Left lung (tissue), 10 donors: ENCODE data around the gene GOLGA3. TPM values are rescaled to one million over a fixed set of nuclear protein-coding genes. Genes with fewer than 3 reads are reported as not detected.
"Not testable (repeated sequence)": the region's sequence is repeated elsewhere in the genome, so short reads cannot be mapped to it uniquely, and the experiment has no call there.

Experiments used
- ATAC-seq: fragments of 200-7000 bp; cut with Tn5 transposase; one replicate; pipeline ENCODE4 v1.9.1; 2020; ENCODE audit warnings: moderate library complexity
- DNase-seq, 4 donors: peaks; one replicate each; pipeline ENCODE4 v3.0.0-alpha.2; 2013 to 2020
- H3K27ac ChIP-seq, 2 donors: fragments of 200-600 bp; sonication (generic) in 1 of 2; one replicate each; pipeline versions ENCODE4 v1.5.0 to v1.8.0; 2020 to 2021
- H3K27me3 ChIP-seq, 2 donors: fragments of 200-600 bp; sonication (generic) in 1 of 2; one replicate each; pipeline versions ENCODE4 v1.5.0 to v1.8.0; 2020 to 2021
- H3K36me3 ChIP-seq, 2 donors: fragments of 200-600 bp; sonication (generic) in 1 of 2; one replicate each; pipeline versions ENCODE4 v1.5.0 to v1.8.0; 2020 to 2021
- H3K4me1 ChIP-seq, 2 donors: fragments of 200-600 bp; one replicate each; pipeline ENCODE4 v1.8.0; 2021
- H3K4me3 ChIP-seq, 2 donors: fragments of 200-600 bp; sonication (generic) in 1 of 2; one replicate each; pipeline versions ENCODE4 v1.5.0 to v1.8.0; 2020 to 2021; ENCODE audit warnings: mild to moderate bottlenecking in 1 of 2
- H3K9me3 ChIP-seq, 2 donors: fragments of 200-600 bp; sonication (generic) in 1 of 2; one replicate each; pipeline versions ENCODE4 v1.5.0 to v1.8.0; 2020 to 2021
- CTCF ChIP-seq, 2 donors: fragments of 200-600 bp; sonication (generic) in 1 of 2; IDR thresholded peaks; one replicate each; pipeline versions ENCODE4 v1.5.0 to v1.8.0; 2021; ENCODE audit warnings: antibody characterized with exemption in 2 of 2
- intact Hi-C, 2 donors: fragments of 100-400 bp; cut with DNase I; formaldehyde crosslinking; loops; one replicate each; pipeline versions ENCODE4 v1.11.2 to v1.14.2; 2022
- polyA plus RNA-seq, 6 donors: library from polyadenylated mRNA; unstranded; fragments of 120-200 nt; gene quantifications; one replicate each; pipeline ENCODE4 v1.2.1, GENCODE V29; 2013; ENCODE audit not compliant: insufficient read length in 6 of 6
- total RNA-seq, 2 donors: library from RNA; stranded (reverse); fragmentation: NEBNext Ultra II Directional; extraction: Animal tissue kit (Norgen Biotek cat#: 25700); gene quantifications; one replicate each; pipeline ENCODE4 v1.2.1, GENCODE V29; 2021
- donor health status: DM: no; HTN: yes; CAD: no.
- donor health status: DM: no; HTN: no; CAD: no.

The GOLGA3 gene
- total and polyA plus RNA-seq, 8 donors = 40.6 to 82.6 (median 45.0) TPM

GRCh38 chr12:132837693-132838409 is 9.2 kb upstream of the GOLGA3 start:
- Histone ChIP-seq H3K9me3 (no peaks in the 10 kb centered on the region), H3K27ac (no peak overlapping the region), H3K36me3 (peaks cover 0 to 73% of the 10 kb centered on the region in 2 donors), H3K27me3 (no peaks in the 10 kb centered on the region), H3K4me3 (no peak overlapping the region), H3K4me1 (peaks cover 0 to 3% of the 10 kb centered on the region in 2 donors)
- peak in 2 of 4 donors; percentile 18 to 44 for DNase-seq
- no peak for TF ChIP-seq CTCF (IDR thresholded peaks at IDR 0.05)
- intact Hi-C loops = no loop called here
- peak; percentile 13 for ATAC-seq

GRCh38 chr12:132836795-132837331 is 8.2 kb upstream of the GOLGA3 start:
- Histone ChIP-seq H3K4me3 (no peak overlapping the region), H3K9me3 (no peaks in the 10 kb centered on the region), H3K4me1 (peaks cover 0 to 3% of the 10 kb centered on the region in 2 donors), H3K27me3 (no peaks in the 10 kb centered on the region), H3K27ac (no peak overlapping the region), H3K36me3 (peaks cover 0 to 66% of the 10 kb centered on the region in 2 donors)
- DNase-seq = no peak
- TF ChIP-seq CTCF (IDR thresholded peaks at IDR 0.05) = no peak
- intact Hi-C loops = no loop called here
- no peak for ATAC-seq

- intact Hi-C loops = not testable (repeated sequence)
Observed at GRCh38 chr12:132836230-132836629, 7.6 kb upstream of the GOLGA3 start.

GRCh38 chr12:132835076-132836025 is 6.7 kb upstream of the GOLGA3 start:
- Histone ChIP-seq H3K27ac (no peak overlapping the region), H3K4me3 (no peak overlapping the region), H3K9me3 (no peaks in the 10 kb centered on the region), H3K27me3 (no peaks in the 10 kb centered on the region), H3K4me1 (peaks cover 0 to 3% of the 10 kb centered on the region in 2 donors), H3K36me3 (peaks cover 0 to 53% of the 10 kb centered on the region in 2 donors)
- intact Hi-C loops = no loop called here
- ATAC-seq (no peak), DNase-seq (no peak)
- TF ChIP-seq CTCF (IDR thresholded peaks at IDR 0.05) = no peak

More at GRCh38 chr12:132836230-132836629, 7.6 kb upstream of the GOLGA3 start:
- H3K27ac ChIP-seq, H3K4me1 ChIP-seq, H3K27me3 ChIP-seq, ATAC-seq, H3K9me3 ChIP-seq, H3K4me3 ChIP-seq, DNase-seq: not testable (repeated sequence)
- peaks cover 0 to 62% of the 10 kb centered on the region in 2 donors for H3K36me3 ChIP-seq

- ATAC-seq = no peak
- intact Hi-C loops = no loop called here
- peaks cover 3 to 5% of the 10 kb centered on the region in 2 donors for H3K4me1 ChIP-seq
- no peak overlapping the region for H3K4me3 ChIP-seq
- TF ChIP-seq CTCF (IDR thresholded peaks at IDR 0.05) = no peak
- no peak overlapping the region for H3K27ac ChIP-seq
- no peaks in the 10 kb centered on the region for H3K9me3 ChIP-seq
- H3K27me3 ChIP-seq = no peaks in the 10 kb centered on the region
- peaks cover 0 to 45% of the 10 kb centered on the region in 2 donors for H3K36me3 ChIP-seq
- no peak for DNase-seq
Observed at GRCh38 chr12:132834181-132834711, 5.6 kb upstream of the GOLGA3 start.
